Caco-2 (cell line): ENCODE results near the gene HHIPL1. TPM values are rescaled to one million over a fixed set of nuclear protein-coding genes. Genes with fewer than 3 reads are reported as not detected.

Source experiments
- BruUV-seq: library from RNA; stranded (reverse); fragments of 400-500 nt; replicated peaks from 2 replicates; lab custom pipeline; 2021; lab: Mats Ljungman, UMichigan
- CTCF ChIA-PET: fragments of 300-600 bp; sonication (Branson Sonifier 250); formaldehyde crosslinking; loops from one replicate; lab custom pipeline; 2022; ENCODE audit warnings: antibody characterized with exemption; lab: Charles Lee
- POLR2A ChIA-PET: fragments of 300-600 bp; sonication (Branson Sonifier 250); formaldehyde crosslinking; loops from one replicate; lab custom pipeline; 2022; ENCODE audit warnings: antibody characterized with exemption; lab: Charles Lee
- DNase-seq, 2 experiments: peaks; one replicate each; pipeline versions ENCODE4 v3.0.0 to v3.0.0-alpha.2; 2020 to 2022
- H3K27me3 ChIP-seq: replicated peaks from 2 replicates; pipeline ENCODE4 v1.6.0; 2011; ENCODE audit warnings: low read length; ENCODE audit not compliant: control insufficient read depth, insufficient read depth
- H3K36me3 ChIP-seq: 2 replicates; pipeline ENCODE4 v1.5.1; 2011; ENCODE audit warnings: low read length; ENCODE audit not compliant: control insufficient read depth, insufficient read depth
- H3K4me1 ChIP-seq: fragments of 250-450 bp; sonication (Bioruptor Pico); 2 replicates; pipeline ENCODE4 v1.5.1; 2020; ENCODE audit warnings: mild to moderate bottlenecking
- H3K4me3 ChIP-seq: 2 replicates; pipeline ENCODE4 v1.5.1; 2011; ENCODE audit warnings: low read depth, mild to moderate bottlenecking, control low read depth, low read length
- H3K9me3 ChIP-seq: fragments of 250-450 bp; sonication (Bioruptor Pico); 2 replicates; pipeline ENCODE4 v1.5.1; 2020; ENCODE audit warnings: mild to moderate bottlenecking, moderate library complexity
- H3K27ac Mint-ChIP-seq: one replicate; pipeline ENCODE4 v1.8.0; 2022; ENCODE audit warnings: mixed read lengths; ENCODE audit not compliant: unreplicated experiment
- H3K27me3 Mint-ChIP-seq: one replicate; pipeline ENCODE4 v1.8.0; 2022; ENCODE audit warnings: mixed read lengths; ENCODE audit not compliant: insufficient read depth, unreplicated experiment
- H3K36me3 Mint-ChIP-seq: one replicate; pipeline ENCODE4 v1.8.0; 2022; ENCODE audit warnings: mild to moderate bottlenecking, mixed read lengths; ENCODE audit not compliant: insufficient read depth, unreplicated experiment
- H3K4me1 Mint-ChIP-seq: one replicate; pipeline ENCODE4 v1.8.0; 2022; ENCODE audit warnings: low read depth, mixed read lengths; ENCODE audit not compliant: unreplicated experiment
- H3K4me3 Mint-ChIP-seq: one replicate; pipeline ENCODE4 v1.8.0; 2022; ENCODE audit warnings: mild to moderate bottlenecking, moderate library complexity, mixed read lengths; ENCODE audit not compliant: unreplicated experiment
- H3K9me3 Mint-ChIP-seq: one replicate; pipeline ENCODE4 v1.8.0; 2022; ENCODE audit warnings: mixed read lengths; ENCODE audit not compliant: unreplicated experiment
- intact Hi-C: fragments of 100-400 bp; cut with micrococcal nuclease; formaldehyde crosslinking; loops from one replicate; pipeline ENCODE4 v1.10.0; 2022; ENCODE audit not compliant: unreplicated experiment
- total RNA-seq: library from RNA; stranded (reverse); gene quantifications from 2 replicates; pipeline ENCODE4 v1.2.3, GENCODE V29; 2022
- TF ChIP-seq, protein P1 (sequence below), 2 experiments: fragments of 200-600 bp in 1 of 2; IDR thresholded peaks; 1 replicate in 1 of 2; 2 replicates in 1 of 2; pipeline versions ENCODE4 v1.5.1 to v1.8.0; 2011 to 2022; ENCODE audit warnings: antibody characterized with exemption in 1 of 2, control low read depth in 1 of 2, inconsistent platforms in 1 of 2, low read depth in 1 of 2, low read length in 1 of 2, mild to moderate bottlenecking in 1 of 2, moderate library complexity in 1 of 2; ENCODE audit not compliant: insufficient read depth in 1 of 2, severe bottlenecking in 1 of 2, unreplicated experiment in 1 of 2

Gene HHIPL1
- total RNA-seq, 1 experiment from 2014 or later, result 2.9 TPM

DNA sequence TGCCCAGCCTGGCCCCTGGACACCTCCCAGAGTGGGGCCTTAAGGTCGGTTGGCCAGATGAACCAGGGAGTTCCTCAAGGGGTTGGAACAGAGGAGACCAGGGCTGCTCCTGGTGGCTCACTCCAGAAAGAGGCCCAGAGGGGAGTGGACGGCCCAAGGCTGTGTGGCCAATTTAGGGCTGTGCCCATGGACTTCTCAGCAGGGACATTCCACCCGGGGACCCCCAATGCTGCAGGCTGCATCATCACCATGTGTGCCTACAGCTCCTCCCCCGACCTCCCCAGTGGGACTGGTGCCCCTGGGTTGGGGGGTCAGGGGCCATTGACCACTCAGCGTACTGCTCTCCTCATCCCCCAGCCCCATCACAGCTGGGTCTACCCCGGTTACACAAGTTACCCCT, 21.6 kb downstream of the HHIPL1 start:
- Mint-ChIP-seq H3K4me1 (peaks cover 3% of the 10 kb centered on the region), H3K4me3 (no peak overlapping the region), H3K36me3 (no peaks in the 10 kb centered on the region), H3K27me3 (no peaks in the 10 kb centered on the region), H3K9me3 (no peaks in the 10 kb centered on the region), H3K27ac (no peak overlapping the region)
- TF ChIP-seq, protein P1, sequence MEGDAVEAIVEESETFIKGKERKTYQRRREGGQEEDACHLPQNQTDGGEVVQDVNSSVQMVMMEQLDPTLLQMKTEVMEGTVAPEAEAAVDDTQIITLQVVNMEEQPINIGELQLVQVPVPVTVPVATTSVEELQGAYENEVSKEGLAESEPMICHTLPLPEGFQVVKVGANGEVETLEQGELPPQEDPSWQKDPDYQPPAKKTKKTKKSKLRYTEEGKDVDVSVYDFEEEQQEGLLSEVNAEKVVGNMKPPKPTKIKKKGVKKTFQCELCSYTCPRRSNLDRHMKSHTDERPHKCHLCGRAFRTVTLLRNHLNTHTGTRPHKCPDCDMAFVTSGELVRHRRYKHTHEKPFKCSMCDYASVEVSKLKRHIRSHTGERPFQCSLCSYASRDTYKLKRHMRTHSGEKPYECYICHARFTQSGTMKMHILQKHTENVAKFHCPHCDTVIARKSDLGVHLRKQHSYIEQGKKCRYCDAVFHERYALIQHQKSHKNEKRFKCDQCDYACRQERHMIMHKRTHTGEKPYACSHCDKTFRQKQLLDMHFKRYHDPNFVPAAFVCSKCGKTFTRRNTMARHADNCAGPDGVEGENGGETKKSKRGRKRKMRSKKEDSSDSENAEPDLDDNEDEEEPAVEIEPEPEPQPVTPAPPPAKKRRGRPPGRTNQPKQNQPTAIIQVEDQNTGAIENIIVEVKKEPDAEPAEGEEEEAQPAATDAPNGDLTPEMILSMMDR (IDR thresholded peaks at IDR 0.05; ENCODE audit: insufficient read depth in 1 of 2, low read depth in 1 of 2, low read length in 1 of 2, severe bottlenecking in 1 of 2, unreplicated experiment in 1 of 2), result no peak
- no TSS peak for BruUV-seq
- Histone ChIP-seq H3K9me3 (no peaks in the 10 kb centered on the region), H3K27me3 (no peaks in the 10 kb centered on the region), H3K4me1 (peaks cover under 1% of the 10 kb centered on the region; the same call in 1 of the 2 replicates), H3K4me3 (no peak overlapping the region), H3K36me3 (no peaks in the 10 kb centered on the region)
- intact Hi-C loops, result no loop called here
- ChIA-PET POLR2A (no interaction called here), CTCF (no interaction called here)
- no peak for DNase-seq

DNA sequence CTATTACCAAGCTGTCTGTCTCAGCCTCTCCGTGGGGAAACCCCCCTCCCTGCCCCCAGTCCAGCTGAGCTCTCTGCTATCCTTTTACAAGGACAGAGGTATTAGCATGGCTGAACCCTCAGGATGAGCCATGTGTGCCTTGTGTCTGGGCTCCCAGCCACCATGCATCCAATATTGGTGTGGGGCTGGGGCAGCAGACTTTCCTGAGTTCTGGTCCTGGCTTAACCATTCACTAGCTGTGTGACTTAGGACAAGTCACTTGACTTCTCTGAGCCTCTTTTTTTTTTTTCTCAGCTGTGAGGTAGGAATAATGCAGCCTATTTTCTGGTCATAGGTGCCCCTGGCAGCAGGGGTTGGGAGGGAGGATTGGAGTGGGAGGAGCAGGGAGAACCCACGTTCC, 22.1 kb downstream of the HHIPL1 start:
- H3K4me3 ChIP-seq, result no peak overlapping the region
- TF ChIP-seq, protein P1 (IDR thresholded peaks at IDR 0.05; ENCODE audit: insufficient read depth in 1 of 2, low read depth in 1 of 2, low read length in 1 of 2, severe bottlenecking in 1 of 2, unreplicated experiment in 1 of 2), result no peak
- Mint-ChIP-seq H3K36me3 (no peaks in the 10 kb centered on the region), H3K27ac (no peak overlapping the region), H3K9me3 (no peaks in the 10 kb centered on the region), H3K27me3 (no peaks in the 10 kb centered on the region), H3K4me1 (peaks cover 7% of the 10 kb centered on the region), H3K4me3 (no peak overlapping the region)
- H3K4me1 ChIP-seq, result peaks cover 5% of the 10 kb centered on the region; the same call in 1 of the 2 replicates
- DNase-seq, result no peak
- no peaks in the 10 kb centered on the region for H3K9me3 ChIP-seq
- intact Hi-C loops, result no loop called here
- ChIA-PET CTCF (no interaction called here), POLR2A (no interaction called here)
- H3K27me3 ChIP-seq, result no peaks in the 10 kb centered on the region
- no peaks in the 10 kb centered on the region for H3K36me3 ChIP-seq
- no TSS peak for BruUV-seq

DNA sequence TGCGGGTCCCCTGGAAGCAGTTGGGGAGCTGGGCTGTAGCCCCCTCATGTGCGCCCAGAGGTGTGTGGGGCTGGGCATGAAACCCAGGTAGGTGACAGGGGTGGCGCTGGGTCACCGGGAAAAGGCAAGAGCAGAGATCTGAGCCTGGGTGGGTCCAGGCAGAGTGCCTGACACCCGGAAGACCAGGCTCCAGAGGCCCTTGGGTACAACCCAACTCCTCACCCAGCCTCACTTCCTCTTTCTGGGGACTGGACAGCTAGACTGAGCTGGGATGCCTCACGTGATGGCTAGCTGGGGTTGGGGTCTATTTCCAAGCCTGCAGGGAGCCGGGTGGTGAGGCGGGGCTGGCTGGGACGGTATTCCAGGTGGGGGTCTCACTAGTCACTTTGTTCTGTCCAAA, 22.9 kb downstream of the HHIPL1 start:
- CTCF ChIA-PET, result interaction anchor here (0.9 kb wide), 1 partner anchor 16 kb away, joined by 3 read pairs; the partner anchor contains the start of gene CYP46A1
- Mint-ChIP-seq H3K4me1 (peaks cover 7% of the 10 kb centered on the region), H3K9me3 (no peaks in the 10 kb centered on the region)

More for the DNA sequence above, 22.9 kb downstream of the HHIPL1 start:
- Histone ChIP-seq H3K27me3 (no peaks in the 10 kb centered on the region), H3K4me3 (no peak overlapping the region), H3K36me3 (no peaks in the 10 kb centered on the region), H3K9me3 (no peaks in the 10 kb centered on the region), H3K4me1 (peaks cover 7% of the 10 kb centered on the region; the same call in 1 of the 2 replicates)
- no peak overlapping the region for H3K27ac Mint-ChIP-seq
- no peak for DNase-seq
- TF ChIP-seq, protein P1 (IDR thresholded peaks at IDR 0.05; ENCODE audit: insufficient read depth in 1 of 2, low read depth in 1 of 2, low read length in 1 of 2, severe bottlenecking in 1 of 2, unreplicated experiment in 1 of 2), result no peak
- intact Hi-C loops, result no loop called here
- H3K36me3 Mint-ChIP-seq, result no peaks in the 10 kb centered on the region
- POLR2A ChIA-PET, result no interaction called here
- no peak overlapping the region for H3K4me3 Mint-ChIP-seq
- no TSS peak for BruUV-seq
- H3K27me3 Mint-ChIP-seq, result no peaks in the 10 kb centered on the region
